HEK293T (cell line): Measurements from ENCODE around the gene BLZF1.

ENCODE experiments used
- ARNT ChIP-seq: fragments of 450-650 bp; IDR thresholded peaks from 2 replicates; pipeline ENCODE4 v1.6.1; 2017; ENCODE audit warnings: mild to moderate bottlenecking
- BHLHE40 ChIP-seq: fragments of 450-650 bp; IDR thresholded peaks from 2 replicates; pipeline ENCODE4 v1.6.1; 2016; ENCODE audit warnings: mild to moderate bottlenecking, moderate library complexity, borderline replicate concordance
- CTBP1 ChIP-seq: fragments of 450-650 bp; IDR thresholded peaks from 2 replicates; pipeline ENCODE4 v1.6.1; 2016; ENCODE audit warnings: borderline replicate concordance
- ELF4 ChIP-seq: fragments of 450-650 bp; IDR thresholded peaks from 2 replicates; pipeline ENCODE4 v1.6.1; 2017; ENCODE audit warnings: antibody characterized with exemption
- FOXA1 ChIP-seq: fragments of 450-650 bp; IDR thresholded peaks from 2 replicates; pipeline ENCODE4 v1.6.1; 2016; ENCODE audit warnings: mild to moderate bottlenecking
- FOXK2 ChIP-seq: fragments of 450-650 bp; IDR thresholded peaks from 2 replicates; pipeline ENCODE4 v1.6.1; 2016; ENCODE audit warnings: mild to moderate bottlenecking
- FOXM1 ChIP-seq: fragments of 450-650 bp; IDR thresholded peaks from 2 replicates; pipeline ENCODE4 v1.6.1; 2017; ENCODE audit warnings: mild to moderate bottlenecking, borderline replicate concordance
- HDGF ChIP-seq: fragments of 450-650 bp; IDR thresholded peaks from 2 replicates; pipeline ENCODE4 v1.6.1; 2017; ENCODE audit warnings: antibody characterized with exemption, borderline replicate concordance
- L3MBTL2 ChIP-seq: fragments of 450-650 bp; conservative IDR thresholded peaks from 2 replicates; pipeline ENCODE4 v1.6.1; 2016; ENCODE audit warnings: mild to moderate bottlenecking
- SP1 ChIP-seq: fragments of 450-650 bp; IDR thresholded peaks from 2 replicates; pipeline ENCODE4 v1.6.1; 2017
- SUZ12 ChIP-seq: fragments of 450-650 bp; IDR thresholded peaks from 2 replicates; pipeline ENCODE4 v1.6.1; 2016; ENCODE audit warnings: mild to moderate bottlenecking
- TARDBP ChIP-seq: fragments of 450-650 bp; IDR thresholded peaks from 2 replicates; pipeline ENCODE4 v1.6.1; 2016
- ZNF384 ChIP-seq: fragments of 450-650 bp; IDR thresholded peaks from 2 replicates; pipeline ENCODE4 v1.6.1; 2016
- TF ChIP-seq, protein P1 (sequence below): fragments of 450-650 bp; IDR thresholded peaks from 2 replicates; pipeline ENCODE4 v1.6.1; 2016

DNA sequence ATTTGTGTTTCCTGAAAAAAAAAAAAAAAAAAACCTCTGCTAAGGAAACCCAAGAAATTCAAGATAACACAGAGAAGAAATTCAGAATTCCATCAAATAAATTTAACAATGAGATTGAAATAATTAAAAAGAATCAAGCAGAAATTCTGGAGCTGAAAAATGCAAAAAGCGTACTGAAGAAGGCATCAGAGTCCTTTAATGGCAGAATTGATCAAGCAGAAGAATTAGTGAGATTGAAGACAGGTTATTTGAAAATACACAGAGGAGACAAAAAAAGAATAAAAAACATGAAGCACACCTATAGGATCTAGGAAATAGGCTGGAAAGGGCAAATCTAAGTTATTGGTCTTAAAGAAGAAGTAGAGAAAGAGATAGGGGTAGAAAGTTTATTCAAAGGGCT lies 38.6 kb upstream of the BLZF1 start:
- no peak for TF ChIP-seq FOXK2
- TF ChIP-seq SUZ12: no peak
- no peak for TF ChIP-seq SP1
- TF ChIP-seq FOXM1: no peak
- no peak for TF ChIP-seq FOXA1
- TF ChIP-seq L3MBTL2: no peak
- TF ChIP-seq BHLHE40: no peak
- TF ChIP-seq ELF4: no peak
- no peak for TF ChIP-seq HDGF
- TF ChIP-seq, protein P1, sequence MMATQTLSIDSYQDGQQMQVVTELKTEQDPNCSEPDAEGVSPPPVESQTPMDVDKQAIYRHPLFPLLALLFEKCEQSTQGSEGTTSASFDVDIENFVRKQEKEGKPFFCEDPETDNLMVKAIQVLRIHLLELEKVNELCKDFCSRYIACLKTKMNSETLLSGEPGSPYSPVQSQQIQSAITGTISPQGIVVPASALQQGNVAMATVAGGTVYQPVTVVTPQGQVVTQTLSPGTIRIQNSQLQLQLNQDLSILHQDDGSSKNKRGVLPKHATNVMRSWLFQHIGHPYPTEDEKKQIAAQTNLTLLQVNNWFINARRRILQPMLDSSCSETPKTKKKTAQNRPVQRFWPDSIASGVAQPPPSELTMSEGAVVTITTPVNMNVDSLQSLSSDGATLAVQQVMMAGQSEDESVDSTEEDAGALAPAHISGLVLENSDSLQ: no peak
- TF ChIP-seq TARDBP: no peak
- TF ChIP-seq ARNT: no peak
- TF ChIP-seq CTBP1: no peak
- TF ChIP-seq ZNF384: no peak
